ENCODE data around the gene MACROD1.
A peak's percentile ranks its signal among the peaks of the same experiment; 100 is the strongest.
"Not testable (repeated sequence)": the region's sequence is repeated elsewhere in the genome, so short reads cannot be mapped to it uniquely, and the experiment has no call there.

MACROD1 gene

DNA sequence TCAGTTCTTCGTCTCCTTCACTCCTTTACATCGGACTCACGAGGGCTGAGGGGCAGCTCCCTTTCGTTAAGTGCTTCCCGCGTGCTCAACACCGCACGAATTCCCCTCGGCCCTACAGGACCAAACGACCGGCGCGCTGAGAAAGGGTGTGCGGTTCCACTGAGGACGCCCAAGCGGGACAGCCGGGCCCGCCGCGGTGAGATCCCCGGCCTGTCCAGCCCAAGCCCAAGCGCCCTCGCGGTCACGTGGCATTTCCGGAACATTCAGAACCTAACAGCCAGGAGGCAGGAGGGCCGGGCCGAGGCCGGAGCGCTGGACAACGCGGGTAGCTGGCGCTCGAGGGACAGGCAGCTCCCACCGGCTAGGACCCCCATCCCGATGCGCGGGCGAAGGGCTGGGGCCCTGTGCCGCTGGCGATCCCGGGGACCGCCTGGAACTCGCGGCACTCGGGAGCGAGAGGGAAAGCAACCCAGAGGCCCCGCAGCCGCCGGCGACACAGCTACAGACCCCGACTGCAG lies 19.3 kb upstream of the MACROD1 start:
- peak; percentile 37 for DNase-seq

DNA sequence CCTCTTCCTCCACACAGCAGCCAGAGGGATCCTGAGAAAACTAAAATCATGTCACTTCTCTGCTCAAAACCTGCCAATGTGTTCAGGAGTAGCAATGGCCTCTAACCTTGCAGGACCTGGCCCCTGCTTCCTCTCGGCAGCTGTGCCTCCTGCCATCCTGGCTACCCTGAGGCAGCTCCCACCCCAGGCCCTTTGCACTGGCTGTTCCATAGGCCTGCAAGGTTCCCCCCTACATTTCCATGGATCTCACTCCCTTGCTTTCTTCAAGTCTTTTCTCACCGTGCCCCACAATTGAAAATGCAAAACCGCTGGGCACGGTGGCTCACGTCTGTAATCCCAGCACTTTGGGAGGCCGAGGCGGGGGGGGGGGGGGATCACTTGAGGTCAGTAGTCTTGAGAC lies 18.0 kb upstream of the MACROD1 start:
- no peak for DNase-seq

DNA sequence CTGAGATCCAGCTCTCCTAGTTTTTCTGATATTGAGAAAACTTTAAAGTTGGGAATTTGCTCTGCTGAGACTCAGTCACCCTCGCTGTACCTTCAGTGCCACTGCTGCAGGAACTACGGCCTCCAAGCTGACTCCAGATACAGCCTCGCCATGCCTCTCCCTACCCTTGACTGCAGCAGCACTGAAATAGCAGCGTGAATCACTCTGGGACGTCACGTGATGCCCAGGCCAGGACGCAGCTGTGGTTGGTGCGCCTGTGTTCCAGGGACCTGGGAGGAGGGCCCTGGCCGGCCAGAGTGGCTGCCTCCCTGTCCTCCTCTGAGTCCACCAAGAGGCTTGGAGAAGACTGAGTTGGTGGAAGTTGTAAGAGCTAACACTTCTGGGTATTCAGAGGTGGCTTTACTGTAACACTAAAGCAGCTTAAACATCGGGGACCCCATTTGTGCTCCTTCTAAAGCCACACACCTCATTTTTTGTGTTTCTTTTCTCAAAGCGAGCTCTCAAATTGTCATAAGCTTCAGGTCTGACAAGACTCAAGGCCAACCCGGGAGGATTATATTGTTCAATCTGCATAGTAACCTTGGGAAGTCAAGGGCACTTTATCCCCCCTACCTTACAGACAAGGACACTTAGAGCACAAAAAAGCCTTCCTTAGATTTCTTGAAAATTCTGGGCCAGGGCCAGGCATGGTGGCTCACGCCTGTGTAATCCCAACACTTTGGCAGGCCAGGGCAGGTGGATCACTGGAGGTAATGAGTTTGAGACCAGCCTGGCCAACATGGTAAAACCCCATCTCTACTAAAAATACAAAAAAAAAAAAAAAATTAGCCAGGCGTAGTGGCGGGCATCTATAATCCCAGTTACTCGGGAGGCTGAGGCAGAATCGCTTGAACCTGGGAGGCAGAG lies 15.8 kb upstream of the MACROD1 start:
- peak; percentile 49 for DNase-seq

DNA sequence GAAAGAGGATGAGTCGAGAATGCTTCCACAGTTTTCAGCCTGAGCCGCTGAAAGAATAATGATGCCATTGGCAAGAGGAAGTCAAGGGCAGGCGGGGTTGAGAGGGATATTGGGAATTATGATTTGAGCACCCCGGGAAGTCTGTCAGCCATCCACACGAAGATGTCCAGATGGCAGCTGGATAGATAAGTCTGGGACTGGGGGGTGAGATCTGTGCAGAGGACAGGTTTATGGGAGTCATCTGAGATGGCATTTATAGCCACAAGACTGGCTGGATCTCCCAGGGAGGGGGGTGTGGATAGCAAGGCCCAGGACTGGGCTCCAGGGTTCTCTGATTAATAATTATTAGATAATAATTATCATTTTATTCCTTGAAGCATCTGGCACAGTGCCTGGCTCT lies 15.0 kb upstream of the MACROD1 start:
- no peak for DNase-seq

DNA sequence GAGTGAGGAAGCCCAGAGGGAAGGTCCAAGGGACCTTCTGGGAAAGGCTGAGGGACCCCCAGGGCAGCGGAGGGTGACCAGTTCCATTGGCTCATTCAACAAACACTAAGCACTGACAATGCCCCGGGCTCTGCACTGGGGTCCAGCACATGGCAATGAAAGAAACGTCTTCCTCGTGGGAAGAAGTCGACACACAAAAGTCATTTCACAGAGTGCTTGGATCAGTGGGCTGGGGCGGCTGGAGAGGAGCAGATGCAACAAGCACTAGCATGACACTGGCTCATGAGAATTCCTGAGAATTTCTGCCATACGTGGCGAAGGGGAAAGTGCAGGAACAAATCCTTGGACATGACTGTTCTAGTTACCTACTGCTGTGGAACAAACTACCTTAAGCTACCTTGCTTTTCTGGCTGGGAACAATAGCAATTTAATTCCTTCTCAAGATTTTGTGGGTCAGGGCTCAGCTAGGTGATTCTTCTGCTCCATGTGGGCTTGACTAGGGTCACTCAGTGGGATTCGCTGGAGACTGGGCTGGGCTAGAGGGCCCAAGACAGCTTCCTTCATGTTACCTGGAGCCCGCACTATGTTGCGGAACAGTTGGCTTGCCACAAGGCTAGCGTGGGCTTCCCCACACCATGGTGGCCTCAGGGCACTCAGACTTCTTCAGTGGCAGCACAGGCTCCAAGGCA lies 13.2 kb upstream of the MACROD1 start:
- DNase-seq, result no peak

DNA sequence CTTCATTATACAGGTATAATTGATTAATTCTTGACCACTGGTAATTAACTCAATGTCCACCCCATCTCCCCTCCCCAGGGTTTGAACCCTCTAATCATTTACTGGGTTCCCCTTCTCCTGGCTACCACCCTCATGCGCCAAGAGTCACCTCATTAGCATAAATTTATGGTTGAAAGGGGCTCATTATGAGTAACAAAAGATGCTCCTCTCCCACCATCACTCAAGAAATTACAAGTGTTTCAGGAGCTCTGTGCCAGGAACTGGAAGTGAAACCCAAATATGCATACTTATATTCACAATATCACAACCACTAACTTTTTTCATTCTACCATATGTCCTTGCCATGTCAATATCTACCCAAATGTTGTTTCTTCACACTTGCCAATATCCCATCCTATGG lies 12.3 kb upstream of the MACROD1 start:
- no peak for DNase-seq

DNA sequence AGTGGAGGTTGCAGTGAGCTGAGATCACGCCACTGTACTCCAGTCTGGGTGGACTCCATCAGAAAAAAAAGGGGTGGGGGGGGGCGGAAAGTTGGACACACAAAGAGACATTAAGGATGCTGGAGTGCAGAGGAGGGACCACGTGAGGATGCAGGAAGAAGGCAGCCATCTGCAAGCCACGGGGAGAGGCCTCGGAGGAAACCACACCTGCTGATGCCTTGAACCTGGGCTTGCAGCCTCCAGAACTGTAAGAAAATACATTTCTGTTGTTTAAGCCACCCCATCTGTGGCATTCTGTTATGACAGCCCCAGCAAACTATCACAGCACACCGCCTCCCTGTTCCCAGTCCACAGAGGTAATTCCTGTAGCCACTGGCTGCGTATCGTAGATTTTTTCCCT lies 10.8 kb upstream of the MACROD1 start:
- no peak for DNase-seq

DNA sequence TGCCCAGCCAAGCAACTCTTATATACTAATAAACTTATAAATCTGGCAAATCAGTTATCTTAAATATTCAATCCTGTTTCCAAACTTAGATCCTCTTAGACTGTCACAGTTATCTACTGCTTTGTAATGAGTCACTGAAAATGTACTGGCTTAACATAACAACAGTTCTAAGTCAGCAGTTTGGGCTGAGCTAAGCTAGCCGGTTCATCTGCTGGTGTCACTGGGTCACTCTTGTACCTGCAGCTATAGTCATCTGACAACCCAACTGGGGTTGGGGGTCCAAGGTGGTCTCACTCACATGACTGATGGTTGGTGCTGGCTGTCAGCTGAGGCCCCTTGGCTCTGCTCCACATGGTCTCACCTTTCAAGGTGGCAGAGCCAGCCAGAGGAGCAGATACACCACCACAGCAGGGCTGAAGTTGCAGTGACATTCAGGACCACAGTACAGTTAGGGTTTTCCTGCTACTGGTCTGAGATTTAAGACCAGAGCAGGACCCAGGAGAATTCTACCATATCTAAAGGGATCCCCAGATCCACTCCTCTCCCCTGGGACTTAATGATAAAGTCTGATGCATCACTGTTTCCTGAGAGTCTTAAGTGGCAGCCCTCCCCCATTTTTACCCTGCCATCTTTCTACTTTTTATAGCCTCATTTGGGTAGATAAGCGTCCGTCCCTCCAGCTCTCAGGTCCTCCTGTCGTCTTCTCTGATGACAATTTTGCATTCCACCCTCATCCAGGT lies 7.9 kb upstream of the MACROD1 start:
- DNase-seq, result no peak

DNA sequence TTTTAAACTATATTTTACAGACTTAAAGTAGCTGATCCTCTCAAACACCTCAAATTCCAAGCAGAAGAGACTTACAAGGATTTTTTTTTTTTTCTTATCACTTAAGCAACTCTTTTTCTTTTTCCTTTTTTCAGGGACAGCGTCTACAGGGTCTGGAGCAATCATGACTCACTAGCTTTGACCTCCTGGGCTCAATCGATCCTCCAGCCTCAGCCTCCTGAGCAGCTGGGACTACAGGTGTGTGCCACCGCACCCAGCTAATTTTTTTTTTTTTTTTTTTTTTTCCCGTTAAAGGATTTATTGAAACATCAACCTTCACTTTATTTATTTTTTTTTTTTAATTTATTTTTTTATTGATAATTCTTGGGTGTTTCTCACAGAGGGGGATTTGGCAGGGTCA lies 4.5 kb upstream of the MACROD1 start:
- DNase-seq, result no peak

DNA sequence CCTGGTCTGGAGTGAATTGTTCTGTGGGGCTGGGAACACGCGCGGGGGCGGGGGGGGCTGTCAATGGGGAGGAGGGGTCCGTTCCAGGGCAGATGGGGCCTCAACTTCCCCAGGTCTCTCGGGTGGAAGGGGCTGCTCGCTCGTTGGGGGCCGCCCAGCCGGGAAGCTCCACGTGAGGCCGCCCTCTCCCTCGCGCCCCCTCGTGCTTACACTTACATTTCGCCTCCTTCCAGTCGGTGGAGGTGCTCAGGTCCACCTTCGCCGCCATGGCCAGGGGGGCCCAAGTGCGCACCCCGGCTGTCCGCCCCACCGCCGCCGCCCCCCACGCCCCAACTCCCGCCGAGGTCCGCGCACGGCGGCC lies 452 bp downstream of the MACROD1 start:
- DNase-seq, result peak; percentile 38

DNA sequence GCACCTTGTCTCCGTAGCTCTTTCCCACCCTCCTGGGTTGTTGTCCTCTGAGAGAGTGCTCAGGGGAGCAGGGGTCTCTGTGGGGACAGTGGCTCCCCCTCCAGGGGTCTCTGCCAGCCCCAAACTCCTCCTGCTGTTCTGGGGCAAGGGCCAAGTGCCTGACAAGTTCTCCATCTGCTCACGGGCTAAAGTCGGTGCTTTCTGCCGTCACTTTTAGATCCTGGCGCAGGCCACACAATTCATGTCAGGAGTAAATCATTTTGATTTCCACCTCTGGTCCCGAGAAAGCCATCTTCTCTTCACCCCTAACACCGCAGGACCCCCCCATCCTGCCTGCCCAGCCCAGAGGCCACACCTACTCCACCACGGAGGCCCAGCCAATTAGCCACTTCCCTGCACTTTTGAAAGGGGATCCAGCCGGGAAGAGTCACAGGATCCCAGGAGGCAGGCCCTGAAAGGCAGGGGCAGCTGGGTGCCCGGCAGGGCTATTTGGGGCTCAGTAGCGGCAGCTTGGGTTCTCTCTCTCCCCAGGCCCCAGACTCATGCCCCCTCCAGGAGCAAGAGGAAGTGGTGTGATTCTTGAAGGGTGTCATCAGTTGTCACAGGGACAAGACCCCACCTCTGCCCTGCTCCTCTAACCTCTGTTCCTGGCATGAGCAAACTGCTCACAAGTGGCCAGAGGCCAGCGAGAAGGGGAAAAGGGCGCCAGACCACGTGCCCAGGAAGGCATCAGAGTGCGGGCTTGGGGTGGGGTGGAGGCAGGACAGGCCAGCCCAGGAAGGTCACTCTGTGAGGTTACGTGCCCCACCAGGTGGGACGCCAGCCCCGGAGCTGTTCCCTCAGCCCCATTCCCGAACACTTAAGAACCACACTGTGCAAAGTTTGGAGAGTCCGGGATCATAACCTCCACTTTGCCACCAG lies 1.3 kb downstream of the MACROD1 start:
- no peak for DNase-seq

DNA sequence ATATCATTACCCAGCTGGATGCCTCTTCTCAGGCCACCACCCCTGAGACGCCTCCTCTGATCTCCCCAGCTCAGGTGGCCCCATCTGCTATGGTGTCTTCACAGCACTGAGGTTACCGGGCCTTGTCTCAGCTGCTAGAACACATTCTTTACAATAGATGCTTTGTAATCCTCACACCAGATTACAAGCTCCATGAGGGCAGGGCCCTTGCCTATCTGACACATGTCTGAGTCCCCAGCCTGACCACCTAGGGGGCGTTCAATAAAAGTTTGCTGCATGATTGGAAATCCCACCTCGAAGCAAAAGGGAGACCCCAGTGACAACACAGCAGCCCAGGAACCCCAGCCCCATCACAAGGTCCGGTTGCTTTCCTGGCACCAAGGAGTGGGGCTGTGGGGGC lies 2.0 kb downstream of the MACROD1 start:
- DNase-seq, result no peak

DNA sequence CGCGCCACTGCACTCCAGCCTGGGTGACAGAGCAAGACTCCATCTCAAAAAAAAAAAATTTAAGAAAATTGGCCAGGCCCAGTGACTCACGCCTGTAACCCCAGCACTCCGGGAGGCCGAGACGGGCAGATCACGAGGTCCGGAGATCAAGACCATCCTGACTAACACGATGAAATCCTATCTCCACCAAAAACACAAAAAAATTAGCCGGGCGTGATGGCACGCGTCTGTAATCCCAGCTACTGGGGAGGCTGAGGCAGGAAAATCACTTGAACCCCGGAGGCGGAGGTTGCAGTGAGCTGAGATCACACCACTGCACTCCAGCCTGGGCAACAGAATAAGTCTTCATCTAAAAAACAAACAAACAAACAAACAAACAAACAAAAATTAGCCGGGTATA lies 3.1 kb downstream of the MACROD1 start:
- DNase-seq, result not testable (repeated sequence)

DNA sequence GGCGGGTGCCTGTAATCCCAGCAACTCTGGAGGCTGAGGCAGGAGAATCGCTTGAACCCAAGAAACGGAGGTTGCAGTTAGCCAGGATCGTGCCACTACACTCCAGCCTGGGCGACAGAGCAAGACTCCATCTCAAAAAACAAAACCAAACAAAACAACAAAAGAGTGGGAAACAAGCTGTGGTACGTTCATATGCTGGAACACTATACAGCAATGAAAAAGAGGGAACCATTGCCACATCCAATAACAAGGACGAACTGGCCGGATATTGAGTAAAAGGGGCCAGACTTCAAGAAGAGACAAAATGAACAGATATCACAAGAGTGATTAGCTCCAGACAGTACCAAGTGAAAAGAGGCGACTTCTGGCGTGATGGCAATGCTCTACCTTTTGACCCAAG lies 4.9 kb downstream of the MACROD1 start:
- DNase-seq, result no peak

DNA sequence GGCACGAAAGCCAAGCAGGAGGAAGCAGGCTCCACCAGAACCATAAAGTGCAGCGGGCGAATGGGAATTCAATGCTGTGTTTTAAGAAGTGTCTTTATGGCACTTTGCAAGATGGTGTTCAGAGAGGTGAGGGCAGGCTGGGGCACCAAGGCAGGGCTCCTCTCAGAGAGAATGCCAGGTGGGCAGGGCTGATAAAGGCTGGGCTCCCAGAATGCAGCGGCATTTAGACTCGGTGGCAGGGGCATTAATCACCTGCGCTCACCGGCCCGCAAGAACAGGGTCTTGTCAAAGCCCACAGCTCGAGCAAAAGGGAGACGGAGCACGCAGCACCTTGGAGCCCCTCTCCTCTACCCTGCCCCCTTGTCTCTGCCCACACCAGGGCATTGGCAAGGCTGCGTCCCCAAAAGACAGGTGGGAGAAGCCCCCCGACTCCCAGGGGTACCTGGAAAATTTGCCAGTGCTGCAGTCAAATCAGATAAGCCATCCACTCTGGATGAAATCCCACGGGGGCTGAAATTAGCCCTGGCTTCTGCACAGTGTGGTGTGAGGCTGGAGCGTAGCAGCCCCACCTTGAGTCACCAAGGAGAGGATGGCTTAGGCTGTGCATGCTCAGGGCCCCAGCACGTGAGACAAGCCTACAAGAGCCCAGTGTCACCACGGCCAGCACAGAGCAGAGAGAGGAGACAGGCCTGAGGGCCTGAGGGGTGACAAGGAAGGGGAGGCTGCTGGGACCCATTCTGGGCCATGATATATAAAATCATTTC lies 8.1 kb downstream of the MACROD1 start:
- DNase-seq, result no peak

DNA sequence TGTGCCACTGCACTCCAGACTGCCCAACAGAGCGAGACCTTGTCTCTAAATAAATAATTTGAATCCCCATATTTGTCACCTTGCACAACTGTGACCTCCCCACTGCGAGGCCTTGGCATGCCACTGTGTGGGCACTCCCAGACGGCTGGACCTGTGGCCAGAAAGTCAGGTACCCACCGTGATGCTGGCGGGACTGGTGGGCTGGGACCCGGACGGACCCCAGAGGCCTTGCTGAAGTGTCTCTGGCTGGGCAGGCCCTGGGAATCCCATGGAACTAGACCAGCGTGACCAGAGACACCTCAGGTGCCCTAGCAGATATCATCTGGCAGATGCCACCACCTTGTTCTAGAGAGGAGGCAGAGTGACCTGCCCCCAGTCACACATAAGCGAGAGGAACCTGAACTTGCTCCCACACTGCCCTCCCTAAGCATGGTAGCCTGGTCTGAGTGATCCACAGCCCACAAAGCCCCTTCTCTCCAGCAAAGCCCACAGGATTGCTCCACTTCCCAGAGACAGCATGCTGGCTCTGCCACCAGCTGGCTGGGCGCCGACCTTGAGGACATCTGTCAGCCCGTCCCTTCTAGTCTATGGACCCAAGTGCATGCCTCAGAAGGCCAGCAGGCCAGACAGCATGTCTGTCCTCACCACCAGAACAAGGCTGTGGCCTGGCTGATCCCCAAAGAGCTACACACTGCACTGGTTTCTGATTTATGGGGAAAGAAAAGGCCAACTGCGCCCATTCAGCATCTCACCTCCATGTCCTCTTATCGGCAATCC lies 9.5 kb downstream of the MACROD1 start:
- no peak for DNase-seq

DNA sequence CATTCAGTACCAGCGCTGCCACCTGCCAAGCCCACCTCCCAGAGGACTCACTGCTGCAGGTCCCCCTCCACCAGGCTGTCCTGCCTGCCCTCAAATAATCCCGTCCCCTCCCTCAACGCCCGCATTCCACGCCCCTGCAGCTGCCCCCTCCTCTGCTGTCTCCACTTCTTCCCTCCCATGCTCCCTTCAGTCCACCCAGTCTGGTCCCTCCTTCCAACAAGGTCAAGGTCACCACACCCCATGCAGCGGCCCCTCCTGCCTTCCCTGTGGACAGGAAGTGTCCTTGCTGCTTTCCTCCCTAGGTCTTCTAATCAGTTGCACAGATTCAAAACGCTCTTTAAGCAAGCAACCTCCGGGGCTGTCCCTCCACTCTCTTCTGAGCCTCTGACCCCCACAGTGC lies 12.1 kb downstream of the MACROD1 start:
- DNase-seq, result no peak

DNA sequence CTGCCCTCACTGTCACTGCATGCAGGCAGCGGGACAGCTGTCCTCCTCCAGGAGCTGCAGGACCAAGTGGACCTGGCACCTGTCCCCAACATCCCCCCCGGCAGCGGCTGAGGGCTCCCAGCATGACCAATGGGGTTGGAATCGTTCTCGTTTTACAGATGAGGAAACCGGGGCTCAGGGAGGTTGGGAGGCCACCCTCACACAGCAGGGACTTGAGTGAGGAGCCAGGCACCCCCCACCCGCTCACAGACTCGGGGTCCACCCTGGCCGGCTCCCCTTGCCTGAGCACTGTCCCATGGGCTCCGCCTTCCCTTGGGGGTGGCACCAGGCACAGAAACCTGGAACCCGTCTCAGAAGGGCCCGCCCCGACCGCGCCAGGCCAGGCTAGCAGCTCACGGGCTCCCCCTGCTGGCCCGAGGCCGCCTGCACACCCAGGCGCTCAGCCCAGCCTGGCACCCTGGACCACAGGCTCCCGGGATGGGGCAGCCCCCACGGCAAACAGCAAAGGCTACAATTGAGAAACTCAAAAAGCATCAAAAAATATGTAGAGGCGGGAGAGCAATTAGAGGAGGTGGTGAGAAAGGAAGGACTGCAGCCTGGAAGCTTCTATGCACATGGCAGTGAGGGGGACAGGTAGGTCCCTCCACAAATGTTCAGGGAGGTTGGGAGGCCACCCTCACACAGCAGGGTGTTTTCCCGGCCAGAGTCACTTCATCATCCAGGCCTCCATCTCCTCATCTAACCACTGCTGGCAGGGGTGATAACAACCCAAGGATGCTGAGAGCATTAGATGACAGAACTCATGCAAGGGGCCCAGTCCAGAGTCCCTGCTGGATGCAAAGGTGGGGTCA lies 12.8 kb downstream of the MACROD1 start:
- DNase-seq, result peak; percentile 74

DNA sequence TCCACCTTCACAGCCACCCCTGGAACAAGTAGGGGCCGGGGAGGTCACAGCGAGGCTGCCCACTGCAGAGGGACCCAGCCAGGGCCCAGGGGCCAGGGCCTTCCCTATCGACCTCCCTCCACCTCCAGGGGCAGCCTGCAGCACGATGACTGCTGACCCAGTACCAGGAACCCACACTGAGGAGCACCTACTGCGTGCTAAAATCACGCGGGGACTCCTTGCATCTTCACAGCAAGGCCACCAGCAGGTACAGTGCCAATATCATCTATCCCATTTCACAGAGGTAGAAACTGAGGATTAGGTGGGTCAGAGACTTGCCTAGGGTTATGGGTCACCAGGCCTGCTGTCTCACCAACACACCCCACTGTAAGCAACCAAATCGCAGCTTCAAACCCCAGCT lies 14.6 kb downstream of the MACROD1 start:
- DNase-seq, result no peak
